ENCODE results near the gene CSPG5. TPM values are rescaled to one million over a fixed set of nuclear protein-coding genes. Genes with fewer than 3 reads are reported as not detected.

CSPG5 gene
- total RNA-seq, 1 experiment from 2014 or later, result 5.7 TPM

DNA sequence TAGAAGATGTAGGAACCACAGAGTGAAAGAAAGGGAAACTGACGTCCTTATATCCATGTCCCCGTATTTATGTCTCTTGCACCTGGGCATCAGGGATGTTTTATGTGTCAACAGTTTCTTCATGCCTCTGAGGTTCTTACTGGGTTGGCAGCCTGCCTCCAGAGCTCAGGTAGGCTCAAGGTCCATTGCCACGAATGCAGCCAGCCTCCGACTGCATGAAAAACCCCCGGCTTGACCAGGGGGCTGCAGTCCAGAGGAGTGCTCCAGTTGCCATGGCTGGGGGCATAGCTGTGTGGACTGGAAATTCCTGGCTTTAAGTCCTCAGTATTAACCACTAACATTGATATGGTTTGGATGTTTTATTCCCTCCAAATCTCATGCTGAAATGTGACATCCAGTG, 2.8 kb upstream of the CSPG5 start:
- Histone ChIP-seq H4K91ac (ENCODE audit: insufficient read length, low read depth, low read length) (no peak overlapping the region), H3K14ac (ENCODE audit: insufficient read depth, low read length) (no peak overlapping the region), H3K4ac (ENCODE audit: low read depth, low read length) (no peak overlapping the region), H2BK5ac (ENCODE audit: insufficient read length, low read length) (no peak overlapping the region), H4K8ac (replicated peaks; ENCODE audit: insufficient read length, low read depth, low read length) (no peak overlapping the region), H3K18ac (ENCODE audit: insufficient read length, low read depth, low read length) (no peak overlapping the region), H3K9me3 (ENCODE audit: control insufficient read depth, low read depth, low read length) (no peaks in the 10 kb centered on the region), H2BK12ac (ENCODE audit: insufficient read length, low read depth, low read length) (no peak overlapping the region), H2AFZ (ENCODE audit: low read length) (no peak overlapping the region), H3K27ac (ENCODE audit: insufficient read length, low read depth, low read length) (no peak overlapping the region), H2BK120ac (ENCODE audit: low read depth, low read length, poor library complexity, severe bottlenecking) (no peak overlapping the region), H3K4me2 (ENCODE audit: insufficient read depth, insufficient read length, low read length) (no peak overlapping the region), H3K23me2 (ENCODE audit: insufficient read length, low read depth, low read length, poor library complexity, severe bottlenecking) (peaks cover 11% of the 10 kb centered on the region), H4K20me1 (ENCODE audit: control insufficient read depth, insufficient read depth, insufficient read length) (no peaks in the 10 kb centered on the region), H3K4me1 (ENCODE audit: insufficient read depth, low read length) (no peaks in the 10 kb centered on the region), H3K27me3 (ENCODE audit: insufficient read depth, low read length) (peaks cover 13% of the 10 kb centered on the region; the same call in 1 of the 2 replicates), H3K23ac (ENCODE audit: insufficient read length, low read depth, low read length) (no peak overlapping the region), H3K79me2 (ENCODE audit: insufficient read depth, low read length) (no peaks in the 10 kb centered on the region), H3K79me1 (ENCODE audit: insufficient read depth, low read depth, low read length, poor library complexity, severe bottlenecking) (no peaks in the 10 kb centered on the region), H4K5ac (ENCODE audit: insufficient read length, low read depth, low read length) (no peak overlapping the region), H3K56ac (ENCODE audit: insufficient read length, low read depth, low read length) (no peak overlapping the region), H2BK15ac (ENCODE audit: low read depth, low read length) (no peak overlapping the region), H2BK20ac (ENCODE audit: low read depth, low read length, poor library complexity, severe bottlenecking) (no peak overlapping the region), H2AK5ac (ENCODE audit: insufficient read length, low read length) (no peak overlapping the region), H3K9ac (ENCODE audit: extremely low read depth, insufficient read length, low read length) (no peak overlapping the region), H3T11ph (ENCODE audit: low read length) (no peak overlapping the region)
- no CpG with 5 or more reads among the region's 5 CpGs for WGBS (ENCODE audit: extremely low coverage, insufficient read length, low lambda C conversion rate)
- no peak for DNase-seq
- peaks cover 12 to 14% of the 10 kb centered on the region in 2 experiments for H3K4me1 Mint-ChIP-seq
- no peaks in the 10 kb centered on the region; a peak in 1 of 5 replicates for H3K9me3 Mint-ChIP-seq
- H3K36me3 Mint-ChIP-seq (ENCODE audit: insufficient read depth in 1 of 3, low read depth in 3 of 3), result peaks cover 10 to 20% (median 12%) of the 10 kb centered on the region in 3 experiments; a peak in 6 of 7 replicates
- H3K27me3 Mint-ChIP-seq (ENCODE audit: low read depth), result peaks cover 51% of the 10 kb centered on the region
- no peak overlapping the region for H3K27ac Mint-ChIP-seq
- TF ChIP-seq, protein P1, sequence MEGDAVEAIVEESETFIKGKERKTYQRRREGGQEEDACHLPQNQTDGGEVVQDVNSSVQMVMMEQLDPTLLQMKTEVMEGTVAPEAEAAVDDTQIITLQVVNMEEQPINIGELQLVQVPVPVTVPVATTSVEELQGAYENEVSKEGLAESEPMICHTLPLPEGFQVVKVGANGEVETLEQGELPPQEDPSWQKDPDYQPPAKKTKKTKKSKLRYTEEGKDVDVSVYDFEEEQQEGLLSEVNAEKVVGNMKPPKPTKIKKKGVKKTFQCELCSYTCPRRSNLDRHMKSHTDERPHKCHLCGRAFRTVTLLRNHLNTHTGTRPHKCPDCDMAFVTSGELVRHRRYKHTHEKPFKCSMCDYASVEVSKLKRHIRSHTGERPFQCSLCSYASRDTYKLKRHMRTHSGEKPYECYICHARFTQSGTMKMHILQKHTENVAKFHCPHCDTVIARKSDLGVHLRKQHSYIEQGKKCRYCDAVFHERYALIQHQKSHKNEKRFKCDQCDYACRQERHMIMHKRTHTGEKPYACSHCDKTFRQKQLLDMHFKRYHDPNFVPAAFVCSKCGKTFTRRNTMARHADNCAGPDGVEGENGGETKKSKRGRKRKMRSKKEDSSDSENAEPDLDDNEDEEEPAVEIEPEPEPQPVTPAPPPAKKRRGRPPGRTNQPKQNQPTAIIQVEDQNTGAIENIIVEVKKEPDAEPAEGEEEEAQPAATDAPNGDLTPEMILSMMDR (conservative IDR thresholded peaks at IDR 0.05), result no peak
- H3K4me3 Mint-ChIP-seq, result no peak overlapping the region
